Inflammatory macrophage (primary cell): ENCODE data around the gene ACAP3.
"Not testable (repeated sequence)": the region's sequence is repeated elsewhere in the genome, so short reads cannot be mapped to it uniquely, and the experiment has no call there.

Experiments
- DNase-seq, 2 donors: peaks; one replicate each; pipeline ENCODE4 v3.0.0-alpha.2; 2020 to 2022

The ACAP3 gene

DNA sequence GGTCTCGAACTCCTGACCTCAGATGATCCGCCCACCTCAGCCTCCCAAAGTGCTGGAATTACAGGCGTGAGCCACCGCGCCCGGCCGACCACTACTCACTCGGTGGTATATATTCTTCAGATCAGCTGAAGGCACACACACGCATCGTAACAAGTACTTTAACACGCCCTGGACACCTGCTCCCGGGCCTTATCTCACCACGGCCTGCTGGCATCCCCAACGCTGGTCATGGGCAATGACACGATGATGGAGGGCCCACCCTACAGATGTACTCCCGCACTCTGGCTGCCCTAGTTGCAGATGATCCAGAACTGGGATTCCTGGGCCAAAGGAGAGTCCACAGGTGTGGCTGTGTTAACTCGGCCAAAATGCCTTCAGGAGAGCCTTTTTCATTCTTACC lies 45.7 kb downstream of the ACAP3 start:
- no peak for DNase-seq

DNA sequence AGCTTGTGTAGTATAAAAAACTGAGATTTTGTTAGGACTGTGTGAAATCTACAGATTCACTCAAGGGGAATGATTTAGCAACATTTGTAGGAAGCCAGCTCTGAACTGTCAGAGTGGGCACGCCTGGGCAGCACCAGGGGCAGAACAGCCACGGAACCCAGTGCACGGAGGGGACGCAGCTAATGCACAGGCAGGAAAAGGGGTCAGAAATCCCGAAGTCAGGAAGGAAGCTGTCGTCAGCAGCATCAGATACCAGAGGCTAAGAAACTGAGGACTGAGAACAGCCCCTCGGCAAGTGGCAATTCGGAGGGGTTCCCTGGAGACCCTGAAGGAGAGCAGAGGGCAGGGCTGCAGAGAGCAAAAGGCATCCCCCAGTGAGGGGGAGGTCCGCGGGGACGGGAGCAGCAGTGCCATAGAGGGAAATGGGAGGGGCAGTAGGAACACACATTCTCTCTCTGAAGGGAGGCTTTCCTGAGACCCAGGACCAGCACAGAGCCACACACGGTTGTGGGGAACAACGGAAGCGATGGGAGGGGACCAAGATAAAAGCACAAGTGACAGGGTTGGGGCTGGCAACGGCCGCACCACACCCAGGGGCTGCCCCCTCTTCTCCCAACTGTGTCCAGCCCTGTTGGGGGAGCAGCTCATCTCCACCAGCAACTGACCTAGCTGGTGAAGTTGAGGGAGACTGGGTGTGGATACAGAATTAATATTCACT lies 46.7 kb downstream of the ACAP3 start:
- DNase-seq: no peak

DNA sequence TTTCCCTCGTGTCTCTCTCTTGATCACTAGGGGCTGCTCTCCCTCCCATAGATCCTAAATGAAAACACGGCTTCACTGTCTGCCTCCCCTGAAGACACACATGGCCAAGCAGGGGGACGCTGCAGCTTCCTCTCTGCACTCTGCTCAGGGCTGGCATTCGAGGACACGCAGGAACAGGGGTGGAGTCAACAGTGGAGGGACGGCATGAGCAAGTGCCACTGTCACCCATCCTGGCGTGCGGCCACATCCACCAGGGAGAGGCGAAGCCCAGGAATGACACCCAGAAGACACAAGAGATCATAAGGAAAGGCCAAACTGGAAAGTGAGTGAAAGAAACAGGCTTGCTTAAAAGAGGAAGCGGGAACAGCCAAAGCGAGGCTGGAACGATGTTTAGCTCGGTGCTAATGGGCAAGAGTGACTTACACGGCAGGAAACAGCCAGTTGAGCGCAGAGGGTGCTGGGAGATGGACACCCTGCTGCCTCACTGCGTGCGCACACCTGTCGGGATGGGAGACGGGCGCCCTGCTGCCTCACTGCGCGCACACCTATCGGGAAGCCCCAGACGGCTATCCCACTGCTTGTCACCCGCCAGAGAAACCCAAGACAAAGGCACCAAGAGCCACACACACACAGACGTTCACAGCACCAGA lies 47.7 kb downstream of the ACAP3 start:
- peak in 1 of 2 donors; percentile 25 for DNase-seq

DNA sequence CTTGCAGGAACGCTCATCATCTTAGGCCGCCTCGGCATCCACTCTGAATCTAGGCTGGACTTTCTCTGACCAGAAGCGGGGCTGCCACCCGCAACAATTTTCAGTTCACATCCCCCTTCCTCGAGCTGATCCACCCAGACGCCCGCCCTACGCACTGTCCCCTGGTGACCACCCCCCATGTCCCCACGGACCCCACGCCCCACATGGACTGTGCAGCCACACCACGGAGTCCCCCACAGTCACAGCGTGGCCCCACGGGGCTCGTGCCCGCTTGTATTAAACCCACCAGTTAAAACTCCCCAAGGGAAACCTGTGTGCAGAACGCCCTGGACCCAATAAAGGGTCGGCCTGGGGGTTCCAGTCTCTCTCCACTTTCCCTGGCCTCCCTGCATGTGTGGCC lies 48.2 kb downstream of the ACAP3 start:
- DNase-seq: no peak

DNA sequence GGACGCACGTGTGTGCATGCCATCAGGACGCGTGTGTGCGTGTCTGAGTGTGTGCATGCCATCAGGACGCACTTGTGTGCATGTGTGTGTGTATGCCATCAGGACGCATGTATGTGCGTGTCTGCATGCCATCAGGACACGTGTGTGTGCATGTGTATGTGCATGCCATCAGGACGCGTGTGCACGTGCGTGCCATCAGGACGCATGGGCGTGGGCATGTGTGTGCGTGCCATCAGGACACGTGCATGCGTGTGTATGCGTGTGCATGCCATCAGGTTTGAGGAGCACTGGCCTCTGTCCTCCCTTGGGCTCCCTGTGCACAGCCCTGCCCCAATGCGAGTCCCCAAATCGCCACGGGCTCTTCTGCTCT lies 48.6 kb downstream of the ACAP3 start:
- no peak for DNase-seq

DNA sequence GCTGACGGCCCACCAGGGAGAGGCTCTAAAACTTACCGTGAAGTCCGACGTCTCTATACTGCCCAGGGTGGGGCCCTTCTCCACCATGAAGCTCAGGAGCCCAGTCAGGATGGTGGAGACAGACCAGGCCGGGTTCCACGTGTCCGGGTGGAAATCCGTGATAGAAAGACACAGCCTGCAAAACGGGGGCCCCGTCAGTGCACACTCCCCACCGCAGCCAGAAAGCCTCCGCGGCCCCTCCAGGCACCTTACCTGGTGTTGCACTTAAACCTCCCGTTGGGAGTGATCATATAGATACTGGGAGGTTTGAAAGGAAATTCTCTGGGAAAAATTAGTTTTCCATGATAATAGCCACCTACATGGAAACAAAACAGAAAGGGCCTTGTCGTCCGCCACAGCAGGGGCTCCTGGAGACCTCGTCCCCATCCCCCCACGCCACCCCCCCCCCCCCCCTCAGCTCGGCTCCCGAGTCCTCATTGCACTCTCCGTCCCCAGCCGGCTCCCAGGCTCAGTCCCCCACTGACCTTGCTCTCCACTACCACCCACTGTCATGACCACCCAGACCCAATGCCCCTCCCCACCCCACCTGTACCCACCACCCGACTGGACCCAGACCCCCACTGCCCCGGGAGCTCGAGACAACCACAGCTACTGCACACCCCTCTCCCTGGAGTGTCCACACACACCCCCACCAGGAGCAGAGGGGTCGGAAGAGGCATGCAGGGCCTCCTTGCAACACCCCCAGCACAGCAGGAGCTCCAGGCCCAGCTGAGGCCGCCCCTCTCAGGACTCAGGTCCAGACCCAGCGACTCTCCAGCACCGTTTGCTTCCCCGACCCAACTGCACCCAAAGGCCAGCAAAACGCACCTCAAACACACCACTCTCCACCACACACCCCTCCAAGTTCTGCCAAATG lies 50.5 kb downstream of the ACAP3 start:
- no peak for DNase-seq

DNA sequence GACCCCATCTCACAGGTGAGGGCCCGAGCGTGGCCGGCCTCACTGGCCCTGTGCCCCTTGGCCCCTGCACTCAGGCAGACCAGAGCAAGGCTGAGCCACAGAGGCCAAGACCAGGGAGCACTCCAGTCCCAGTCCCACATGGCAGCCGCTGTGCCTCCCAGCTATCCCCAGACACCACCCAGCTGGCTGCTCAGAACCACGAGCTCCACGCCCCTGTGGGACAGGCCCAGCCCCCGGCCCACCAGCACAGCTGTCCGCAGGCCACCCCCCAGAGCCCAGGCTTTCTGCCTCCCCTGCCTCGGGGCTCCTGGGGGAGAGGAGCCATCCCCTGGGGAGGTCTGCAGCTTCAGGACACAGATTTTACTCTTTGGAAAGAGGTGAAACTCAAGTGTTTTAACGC lies 52.1 kb downstream of the ACAP3 start:
- DNase-seq: no peak

DNA sequence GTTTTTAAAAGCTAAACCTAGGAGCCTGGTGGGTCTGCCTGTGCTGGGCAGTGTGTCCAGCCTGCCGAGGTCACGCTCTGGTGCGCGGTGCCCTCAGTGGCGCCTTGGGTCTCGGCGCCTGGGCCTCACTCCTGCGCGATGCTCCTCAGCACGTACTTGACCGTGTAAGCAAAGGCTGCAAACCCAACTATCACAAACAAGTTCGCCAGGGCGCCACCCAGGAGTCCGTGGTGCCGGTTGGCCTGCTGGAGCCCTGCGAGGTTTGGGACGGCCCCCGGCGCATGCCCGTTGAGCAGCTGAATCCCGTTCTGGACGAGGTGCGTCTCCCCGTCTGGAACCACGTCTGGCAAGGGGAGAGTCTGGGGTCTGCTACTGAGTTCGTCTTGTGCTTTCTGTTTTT lies 52.7 kb downstream of the ACAP3 start:
- no peak for DNase-seq

DNA sequence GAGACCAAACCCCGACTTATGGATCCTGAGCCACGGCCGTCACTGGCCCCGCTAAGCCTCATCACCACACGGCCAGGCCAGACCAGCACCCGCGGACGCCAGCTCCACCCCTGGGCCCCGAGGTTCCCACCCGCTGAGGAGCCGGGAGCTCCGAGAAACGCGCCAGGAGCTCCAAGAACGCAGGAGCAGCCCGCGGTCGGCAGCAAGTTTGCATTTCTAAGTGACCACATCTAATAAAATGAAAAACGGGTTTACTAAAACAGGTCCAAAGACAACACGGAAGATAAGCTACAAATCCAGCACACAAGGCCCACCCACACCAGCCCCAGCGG lies 53.1 kb downstream of the ACAP3 start:
- DNase-seq: no peak

DNA sequence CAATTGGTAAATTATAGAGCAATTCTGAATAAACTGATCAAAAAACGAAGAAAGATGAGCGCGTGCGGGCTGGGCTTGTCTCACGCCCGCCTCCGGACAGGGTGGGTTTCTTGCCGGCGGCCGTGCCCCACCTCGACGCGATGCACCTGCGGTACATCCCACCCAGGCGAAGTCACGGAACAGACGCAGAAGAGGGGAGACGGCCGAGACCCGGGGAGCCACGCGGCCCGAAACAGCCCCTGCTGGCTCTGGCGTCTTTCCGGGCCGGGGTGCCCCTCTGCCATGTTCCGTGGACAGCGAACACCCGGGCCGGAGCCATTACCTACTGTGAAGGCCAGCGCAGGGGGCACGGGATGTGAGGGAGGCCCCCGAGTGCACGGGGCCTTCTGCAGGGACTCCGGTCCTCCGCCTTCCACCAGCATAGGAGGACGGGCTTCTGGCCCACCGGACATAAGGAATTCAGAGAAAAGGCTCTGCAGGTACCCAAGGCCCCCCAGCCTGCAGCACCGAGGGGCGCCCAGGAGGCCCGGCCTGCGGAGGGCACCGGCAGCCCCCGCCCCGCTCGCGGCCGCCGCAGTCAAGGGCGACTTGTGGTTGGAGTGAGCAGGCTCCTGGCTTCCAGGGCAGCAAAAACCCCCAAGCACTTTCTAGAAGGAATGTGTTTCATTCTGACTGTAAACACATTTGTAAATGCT lies 53.6 kb downstream of the ACAP3 start:
- no peak for DNase-seq

DNA sequence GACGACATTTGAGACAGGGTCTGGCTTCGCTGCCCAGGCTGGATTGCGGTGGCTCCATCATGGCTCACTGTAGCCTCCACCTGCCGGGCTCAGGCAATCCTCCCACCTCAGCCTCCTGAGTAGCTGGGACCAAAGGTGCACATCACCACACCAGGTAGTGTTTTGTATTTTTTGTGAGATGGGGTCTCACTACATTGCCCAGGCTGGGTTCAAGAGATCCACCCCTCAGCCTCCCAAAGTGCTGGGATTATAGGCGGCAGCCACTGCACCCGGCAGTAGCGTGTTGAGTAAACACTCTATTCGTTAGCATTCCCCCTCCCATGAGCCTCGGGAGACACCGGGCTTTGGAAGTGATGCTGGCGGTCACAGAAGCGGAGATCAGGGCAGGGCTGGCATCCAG lies 54.4 kb downstream of the ACAP3 start:
- DNase-seq: no peak

DNA sequence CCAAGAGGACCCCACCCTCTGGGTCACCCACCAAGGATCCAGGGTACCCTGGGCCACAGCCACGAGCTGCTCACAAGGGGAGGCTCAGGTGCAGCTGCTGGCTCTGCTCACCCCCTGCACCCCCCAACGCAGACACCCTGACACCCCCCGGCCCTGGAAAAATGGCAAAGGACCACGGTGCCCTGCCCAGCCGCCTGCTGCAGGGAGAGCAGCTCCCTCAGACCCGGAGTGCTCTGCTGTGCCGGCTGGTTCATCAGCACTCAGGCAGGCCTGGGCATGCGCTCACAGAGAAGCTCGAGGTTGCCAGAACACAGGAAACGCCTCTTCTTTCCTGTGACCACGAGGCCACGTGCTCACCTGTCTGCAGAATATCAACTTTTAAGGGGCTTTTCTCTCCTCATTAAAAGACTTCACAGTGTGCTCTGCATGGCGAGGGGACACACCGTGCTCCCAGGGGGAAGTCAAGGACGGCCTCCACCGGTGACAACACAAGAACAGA lies 56.9 kb downstream of the ACAP3 start:
- no peak for DNase-seq

DNA sequence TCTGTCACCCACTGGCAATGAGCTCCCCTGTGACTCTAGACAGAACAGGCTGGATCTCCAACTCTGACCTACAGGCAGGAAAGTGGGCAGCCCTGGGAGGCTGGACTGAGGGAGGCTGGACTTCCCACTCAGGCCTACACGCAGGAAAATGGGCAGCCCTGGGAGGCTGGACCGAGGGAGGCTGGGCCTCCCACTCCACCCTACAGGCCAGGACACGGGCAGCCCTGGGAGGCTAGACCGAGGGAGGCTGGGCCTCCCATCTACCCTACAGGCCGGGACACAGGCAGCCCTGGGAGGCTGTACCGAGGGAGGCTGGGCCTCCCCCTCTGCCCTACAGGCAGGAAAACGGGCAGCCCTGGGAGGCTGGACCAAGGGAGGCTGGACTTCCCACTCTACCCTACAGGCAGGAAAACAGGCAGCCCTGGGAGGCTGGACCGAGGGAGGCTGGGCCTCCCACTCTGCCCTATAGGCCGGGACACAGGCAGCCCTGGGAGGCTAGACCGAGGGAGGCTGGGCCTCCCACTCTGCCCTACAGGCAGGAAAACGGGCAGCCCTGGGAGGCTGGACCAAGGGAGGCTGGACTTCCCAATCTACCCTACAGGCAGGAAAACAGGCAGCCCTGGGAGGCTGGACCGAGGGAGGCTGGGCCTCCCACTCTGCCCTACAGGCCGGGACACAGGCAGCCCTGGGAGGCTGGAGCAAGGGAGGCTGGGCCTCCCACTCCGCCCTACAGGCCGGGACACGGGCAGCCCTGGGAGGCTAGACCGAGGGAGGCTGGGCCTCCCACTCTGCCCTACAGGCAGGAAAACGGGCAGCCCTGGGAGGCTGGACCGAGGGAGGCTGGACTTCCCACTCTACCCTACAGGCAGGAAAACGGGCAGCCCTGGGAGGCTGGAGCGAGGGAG lies 59.5 kb downstream of the ACAP3 start:
- not testable (repeated sequence) for DNase-seq

DNA sequence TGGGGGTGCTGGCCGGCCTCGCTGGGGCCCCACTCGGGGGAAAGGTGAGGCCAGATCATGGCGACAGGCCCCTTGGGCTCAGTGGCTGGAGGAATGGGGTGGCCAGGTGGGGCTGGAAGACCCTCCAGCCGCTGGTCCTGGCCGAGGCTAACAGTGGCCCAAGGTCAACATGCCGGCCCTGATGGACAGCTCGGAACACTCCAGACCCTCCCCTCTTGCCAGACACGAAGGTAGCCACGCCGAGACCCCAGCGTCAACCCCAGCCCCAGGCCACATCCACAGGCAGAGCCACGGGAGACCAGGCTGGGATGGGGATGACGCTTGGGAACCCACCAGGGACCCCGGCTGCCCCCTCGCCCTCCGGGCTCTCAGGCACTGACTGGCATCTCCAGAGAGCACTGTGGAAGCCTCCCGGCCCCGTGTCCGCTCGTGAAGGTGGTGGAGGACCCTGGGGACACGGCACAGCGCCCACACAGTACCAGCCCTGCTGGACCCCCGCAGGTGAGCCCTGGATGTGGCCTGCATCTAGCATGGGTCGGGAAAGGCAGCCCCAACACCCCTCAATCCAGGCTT lies 60.3 kb downstream of the ACAP3 start:
- DNase-seq: no peak

DNA sequence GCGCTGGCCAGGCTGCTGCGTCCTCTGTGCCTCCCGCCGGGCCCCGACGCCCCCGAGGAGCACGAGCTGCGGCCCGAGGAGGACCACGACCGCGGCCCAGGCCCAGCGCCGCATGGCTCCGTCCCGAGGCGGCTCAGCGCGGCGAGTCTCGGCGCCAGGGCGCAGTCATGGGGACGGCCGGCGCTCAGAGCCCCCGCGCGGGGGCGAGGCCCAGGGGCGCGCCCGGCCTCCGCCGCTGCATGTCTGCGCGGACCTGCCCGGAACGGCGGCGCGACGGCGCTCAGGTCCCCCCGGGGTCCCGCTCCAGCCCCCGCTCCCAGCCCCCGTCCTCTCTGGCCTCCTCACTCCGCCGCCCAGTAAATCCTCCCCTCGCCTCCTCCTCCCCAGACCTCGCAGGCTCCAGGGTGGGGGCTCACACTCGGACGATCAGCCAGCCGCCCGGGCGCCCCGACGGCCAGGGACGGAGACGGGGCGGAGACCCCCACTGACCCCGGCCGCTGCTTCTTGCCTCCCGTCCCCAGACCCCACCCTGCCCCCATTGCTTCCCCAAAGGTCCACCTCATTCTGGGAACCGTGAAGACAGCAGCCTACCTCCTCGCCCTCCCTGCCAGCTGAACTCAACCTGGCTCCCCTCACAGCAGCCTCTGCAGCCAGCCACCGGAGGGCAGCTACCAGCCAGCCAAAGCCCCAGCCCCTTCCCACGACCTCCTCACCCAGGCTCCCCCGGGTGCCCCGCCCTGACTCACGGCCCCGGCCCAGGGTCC lies 61.0 kb downstream of the ACAP3 start, which contains the start of gene C1QTNF12:
Gene C1QTNF12 (minus strand): TSS at position 146 of the 764 bp plus-strand sequence. CDS start 32 bp downstream, at position 114.
- no peak for DNase-seq

DNA sequence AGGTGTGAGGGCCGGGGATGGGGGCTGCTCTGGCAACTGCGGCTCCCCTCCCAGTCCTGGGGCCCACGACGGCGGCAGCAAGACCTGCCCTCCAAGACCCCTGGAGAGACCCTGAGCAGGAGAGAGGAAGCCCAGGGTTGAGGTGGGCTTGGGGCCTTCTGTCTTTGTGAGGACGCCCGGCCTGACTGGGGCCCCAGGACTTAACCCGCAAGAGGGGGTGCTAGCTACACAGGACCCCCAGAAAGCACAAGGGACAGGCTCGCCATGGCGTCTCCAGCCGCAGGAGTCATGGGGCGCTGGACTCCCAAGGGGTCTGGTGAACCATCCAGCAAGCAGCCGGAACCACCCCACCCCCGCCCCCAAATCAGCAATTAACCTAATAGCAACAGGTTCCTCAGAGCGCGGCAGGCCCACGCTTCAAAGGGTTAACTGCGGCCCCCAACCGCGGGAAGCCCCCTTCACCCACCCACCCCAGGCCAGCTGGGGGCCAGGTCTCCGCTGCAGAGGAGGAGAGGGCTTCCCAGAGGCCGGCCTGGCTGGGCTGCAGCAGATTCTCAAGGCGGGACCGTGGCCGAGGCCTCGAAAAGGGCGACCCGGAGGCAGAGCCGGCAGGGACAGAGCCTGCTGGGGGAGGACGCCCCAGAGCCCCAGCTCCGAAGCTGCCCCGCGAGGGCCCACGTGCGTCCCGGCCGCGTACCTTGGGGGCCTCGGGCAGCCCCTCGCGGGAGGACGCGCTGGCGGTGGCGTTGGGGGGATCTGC lies 61.7 kb downstream of the ACAP3 start:
- DNase-seq: no peak

DNA sequence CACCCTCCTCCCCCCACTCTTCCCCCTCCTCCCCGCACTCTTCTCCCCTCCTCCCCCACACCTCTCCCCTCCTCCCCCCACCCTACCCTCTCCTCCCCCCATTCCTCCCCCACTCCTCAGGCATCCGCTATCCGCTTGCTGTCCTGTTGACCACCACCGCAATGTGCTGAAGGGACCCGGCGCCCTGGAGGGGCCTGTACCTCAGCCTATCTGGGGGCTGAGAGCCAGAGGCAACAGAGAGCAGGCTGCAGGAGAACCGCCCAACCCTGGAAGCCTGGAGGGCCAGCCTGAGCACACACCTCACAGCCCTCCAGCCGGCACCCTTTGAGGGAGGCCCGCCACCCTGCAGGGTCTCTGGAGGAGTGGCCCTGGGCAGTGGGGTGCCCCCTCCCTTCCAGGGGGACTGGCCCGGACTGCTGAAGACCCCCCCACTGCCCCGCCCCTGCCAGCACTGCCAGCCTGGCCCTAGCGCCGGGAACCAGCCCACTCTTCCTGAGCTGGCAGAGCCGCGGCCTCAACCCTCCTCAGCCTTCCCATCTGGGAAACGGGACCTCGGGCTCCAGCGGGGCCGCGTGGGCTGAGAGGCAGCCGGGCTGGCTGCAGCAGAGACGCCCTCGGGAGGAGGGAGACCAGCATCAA lies 62.4 kb downstream of the ACAP3 start:
- no peak for DNase-seq

DNA sequence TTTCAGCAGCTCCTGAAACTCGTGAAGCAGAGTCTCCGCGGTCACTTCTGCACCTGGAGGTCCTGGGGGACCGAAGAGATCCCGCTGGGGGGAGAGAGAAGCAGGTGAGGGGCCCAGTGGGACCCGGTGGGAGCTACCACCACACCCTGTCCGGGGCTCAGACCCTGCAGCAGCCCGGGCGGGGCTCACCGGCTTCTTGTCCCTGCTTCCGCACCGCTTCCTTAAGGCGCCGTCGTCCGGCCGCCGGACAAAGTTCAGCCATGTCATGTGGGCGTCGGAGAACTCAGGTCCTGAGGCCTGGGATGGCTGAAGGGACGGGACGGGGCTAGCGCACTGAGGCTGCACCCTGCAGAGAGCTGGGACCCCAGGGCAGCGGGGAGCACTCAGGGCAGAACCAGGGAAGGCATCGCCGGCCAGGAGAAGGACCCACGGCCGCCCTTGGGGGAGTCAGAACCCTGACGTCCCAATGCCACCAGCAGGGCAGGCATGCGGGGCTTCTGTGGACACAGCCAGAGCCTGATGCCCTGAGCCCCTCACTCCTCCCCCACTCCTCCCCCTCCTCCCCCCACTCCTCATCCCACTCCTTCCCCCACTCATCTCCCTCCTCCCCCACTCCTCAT lies 63.4 kb downstream of the ACAP3 start:
- DNase-seq: no peak

DNA sequence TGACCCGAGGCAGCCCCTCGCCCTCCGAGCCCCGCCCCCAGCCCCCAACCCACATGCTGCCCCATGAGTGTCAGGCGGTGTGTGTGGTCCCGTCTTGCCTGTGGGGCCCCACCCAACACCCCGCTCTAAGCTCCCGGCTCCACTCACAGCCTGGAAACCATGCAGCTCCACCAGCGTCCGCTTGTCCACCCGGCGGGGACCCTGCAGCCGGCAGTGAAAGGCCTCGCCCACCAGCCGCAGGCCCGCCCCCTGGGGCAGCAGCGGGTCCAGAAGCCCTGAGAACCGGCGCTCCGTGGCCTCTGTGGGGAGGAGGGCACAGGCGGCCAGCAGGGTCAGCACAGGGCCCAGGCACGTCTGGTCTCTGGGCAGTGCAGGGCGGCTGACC lies 63.9 kb downstream of the ACAP3 start:
- DNase-seq: no peak
